SK-N-SH treated with all-trans-retinoic acid at 6 μM for 48 hours (cell line): ENCODE results near the gene PPP1R12B.
A peak's percentile ranks its signal among the peaks of the same experiment; 100 is the strongest.

Experiments
- ATAC-seq: fragments of 200-7000 bp; cut with Tn5 transposase; 3 replicates; pipeline ENCODE4 v1.9.1; 2020; ENCODE audit warnings: mild to moderate bottlenecking, moderate library complexity
- ARNTL ChIP-seq: fragments of 450-650 bp; formaldehyde crosslinking; IDR thresholded peaks from 2 replicates; pipeline ENCODE4 v1.5.0; 2020; ENCODE audit warnings: low read depth, mild to moderate bottlenecking, moderate library complexity, borderline replicate concordance
- CSDC2 ChIP-seq: fragments of 250-450 bp; sonication (Bioruptor Pico); IDR thresholded peaks from 2 replicates; pipeline ENCODE4 v1.5.0; 2020; ENCODE audit warnings: mild to moderate bottlenecking, moderate library complexity
- CSRNP3 ChIP-seq: fragments of 250-450 bp; sonication (Bioruptor Pico); IDR thresholded peaks from 2 replicates; pipeline ENCODE4 v1.5.1; 2021; ENCODE audit warnings: mild to moderate bottlenecking, moderate library complexity
- ESRRG ChIP-seq: fragments of 250-450 bp; sonication (Bioruptor Pico); IDR thresholded peaks from 2 replicates; pipeline ENCODE4 v1.6.1; 2021; ENCODE audit warnings: mild to moderate bottlenecking
- GLIS3 ChIP-seq: fragments of 250-450 bp; sonication (Bioruptor Pico); IDR thresholded peaks from 2 replicates; pipeline ENCODE4 v1.5.0; 2020; ENCODE audit warnings: mild to moderate bottlenecking, moderate library complexity
- ISL1 ChIP-seq: fragments of 250-450 bp; sonication (Bioruptor Pico); IDR thresholded peaks from 2 replicates; pipeline ENCODE4 v2.1.2; 2022; ENCODE audit warnings: mild to moderate bottlenecking, moderate library complexity
- OSR1 ChIP-seq: fragments of 250-450 bp; sonication (Bioruptor Pico); IDR thresholded peaks from 2 replicates; pipeline ENCODE4 v1.8.0; 2022; ENCODE audit warnings: moderate library complexity, mild to moderate bottlenecking, inconsistent platforms
- PATZ1 ChIP-seq: fragments of 250-450 bp; sonication (Bioruptor Pico); IDR thresholded peaks from 2 replicates; pipeline ENCODE4 v1.8.0; 2020; ENCODE audit warnings: mild to moderate bottlenecking, moderate library complexity, borderline replicate concordance
- RARB ChIP-seq: fragments of 250-450 bp; sonication (Bioruptor Pico); IDR thresholded peaks from 2 replicates; pipeline ENCODE4 v1.8.0; 2021; ENCODE audit warnings: mild to moderate bottlenecking, moderate library complexity
- SNAI2 ChIP-seq: fragments of 250-450 bp; sonication (Bioruptor Pico); IDR thresholded peaks from 2 replicates; pipeline ENCODE4 v1.5.0; 2020; ENCODE audit warnings: mild to moderate bottlenecking, moderate library complexity
- TCF4 ChIP-seq: fragments of 250-450 bp; sonication (Bioruptor Pico); IDR thresholded peaks from 2 replicates; pipeline ENCODE4 v1.8.0; 2021; ENCODE audit warnings: mild to moderate bottlenecking, moderate library complexity, borderline replicate concordance
- TOX ChIP-seq: fragments of 250-450 bp; sonication (Bioruptor Pico); IDR thresholded peaks from 2 replicates; pipeline ENCODE4 v1.8.0; 2021; ENCODE audit warnings: mild to moderate bottlenecking, moderate library complexity, borderline replicate concordance
- ZC3H10 ChIP-seq: fragments of 250-450 bp; sonication (Bioruptor Pico); IDR thresholded peaks from 2 replicates; pipeline ENCODE4 v1.5.1; 2021; ENCODE audit warnings: mild to moderate bottlenecking, moderate library complexity
- ZFP3 ChIP-seq: fragments of 250-450 bp; sonication (Bioruptor Pico); IDR thresholded peaks from 2 replicates; pipeline ENCODE4 v1.5.0; 2020; ENCODE audit warnings: mild to moderate bottlenecking, moderate library complexity
- ZFP30 ChIP-seq: fragments of 450-650 bp; formaldehyde crosslinking; IDR thresholded peaks from 2 replicates; pipeline ENCODE4 v1.5.0; 2022; ENCODE audit warnings: mild to moderate bottlenecking, moderate library complexity
- ZNF565 ChIP-seq: fragments of 450-650 bp; formaldehyde crosslinking; conservative IDR thresholded peaks from 2 replicates; pipeline ENCODE4 v1.5.0; 2020; ENCODE audit warnings: low read depth, mild to moderate bottlenecking, moderate library complexity
- ZNF70 ChIP-seq: fragments of 450-650 bp; formaldehyde crosslinking; IDR thresholded peaks from 2 replicates; pipeline ENCODE4 v1.5.0; 2020; ENCODE audit warnings: mild to moderate bottlenecking, moderate library complexity
- ZNF8 ChIP-seq: fragments of 450-650 bp; formaldehyde crosslinking; IDR thresholded peaks from 2 replicates; pipeline ENCODE4 v1.5.0; 2020; ENCODE audit warnings: mild to moderate bottlenecking, moderate library complexity
- TF ChIP-seq, protein P1 (sequence below): fragments of 250-450 bp; sonication (Bioruptor Pico); IDR thresholded peaks from 2 replicates; pipeline ENCODE4 v1.5.0; 2020; ENCODE audit warnings: mild to moderate bottlenecking, moderate library complexity
- TF ChIP-seq, protein P2 (sequence below): fragments of 250-450 bp; sonication (Bioruptor Pico); IDR thresholded peaks from 2 replicates; pipeline ENCODE4 v1.5.1; 2020; ENCODE audit warnings: low read depth, mild to moderate bottlenecking, moderate library complexity
- TF ChIP-seq, protein P3 (sequence below): fragments of 250-450 bp; sonication (Bioruptor Pico); IDR thresholded peaks from 2 replicates; pipeline ENCODE4 v1.8.0; 2021; ENCODE audit warnings: low read depth, mild to moderate bottlenecking, moderate library complexity, borderline replicate concordance

The PPP1R12B gene

DNA sequence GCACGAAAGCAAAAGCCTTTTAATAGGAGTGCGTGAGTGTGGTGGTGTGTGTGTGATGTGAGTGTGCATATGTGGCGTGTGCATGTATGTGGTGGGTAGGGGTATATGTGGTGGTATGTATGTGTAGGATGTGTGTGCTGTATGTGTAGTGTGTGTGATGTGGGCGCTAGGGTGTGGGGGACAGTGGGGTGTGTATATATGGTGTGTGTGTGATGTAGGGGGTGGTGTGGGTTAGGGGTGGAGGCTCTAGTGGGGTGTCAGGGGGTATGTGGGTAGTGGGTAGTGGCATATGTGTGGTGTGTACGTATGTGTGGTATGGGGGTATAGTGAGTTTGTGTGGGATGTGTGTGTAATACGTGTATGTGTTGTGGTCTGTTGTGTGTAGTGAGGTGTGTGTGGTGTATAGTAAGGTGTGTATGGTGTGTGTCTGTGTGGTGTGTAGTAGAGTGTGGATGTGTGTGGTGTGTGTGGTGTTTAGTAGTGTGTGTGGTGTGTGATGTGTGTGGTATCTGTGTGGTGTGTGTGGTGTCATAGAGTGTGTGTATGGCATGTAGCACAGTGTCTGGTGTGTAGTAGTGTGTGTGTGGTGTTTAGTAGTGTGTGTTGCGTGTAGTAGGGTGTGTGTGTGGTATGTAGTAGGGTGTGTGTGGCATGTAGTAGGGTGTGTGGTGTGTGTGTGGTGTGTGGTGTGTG lies 275.7 kb downstream of the PPP1R12B start:
- TF ChIP-seq ZC3H10 (no peak), ZNF565 (CRISPR knock-in tag) (no peak), SNAI2 (CRISPR knock-in tag) (no peak), ISL1 (CRISPR knock-in tag) (no peak), CSDC2 (CRISPR knock-in tag) (no peak), RARB (CRISPR knock-in tag) (no peak), ZNF8 (CRISPR knock-in tag) (no peak), GLIS3 (no peak), ZFP30 (CRISPR knock-in tag) (no peak), ARNTL (CRISPR knock-in tag) (no peak), PATZ1 (no peak), TCF4 (no peak), CSRNP3 (CRISPR knock-in tag) (no peak), ZNF70 (CRISPR knock-in tag) (no peak), TOX (no peak), OSR1 (CRISPR knock-in tag) (no peak), ESRRG (CRISPR knock-in tag) (no peak)
- TF ChIP-seq, protein P1, sequence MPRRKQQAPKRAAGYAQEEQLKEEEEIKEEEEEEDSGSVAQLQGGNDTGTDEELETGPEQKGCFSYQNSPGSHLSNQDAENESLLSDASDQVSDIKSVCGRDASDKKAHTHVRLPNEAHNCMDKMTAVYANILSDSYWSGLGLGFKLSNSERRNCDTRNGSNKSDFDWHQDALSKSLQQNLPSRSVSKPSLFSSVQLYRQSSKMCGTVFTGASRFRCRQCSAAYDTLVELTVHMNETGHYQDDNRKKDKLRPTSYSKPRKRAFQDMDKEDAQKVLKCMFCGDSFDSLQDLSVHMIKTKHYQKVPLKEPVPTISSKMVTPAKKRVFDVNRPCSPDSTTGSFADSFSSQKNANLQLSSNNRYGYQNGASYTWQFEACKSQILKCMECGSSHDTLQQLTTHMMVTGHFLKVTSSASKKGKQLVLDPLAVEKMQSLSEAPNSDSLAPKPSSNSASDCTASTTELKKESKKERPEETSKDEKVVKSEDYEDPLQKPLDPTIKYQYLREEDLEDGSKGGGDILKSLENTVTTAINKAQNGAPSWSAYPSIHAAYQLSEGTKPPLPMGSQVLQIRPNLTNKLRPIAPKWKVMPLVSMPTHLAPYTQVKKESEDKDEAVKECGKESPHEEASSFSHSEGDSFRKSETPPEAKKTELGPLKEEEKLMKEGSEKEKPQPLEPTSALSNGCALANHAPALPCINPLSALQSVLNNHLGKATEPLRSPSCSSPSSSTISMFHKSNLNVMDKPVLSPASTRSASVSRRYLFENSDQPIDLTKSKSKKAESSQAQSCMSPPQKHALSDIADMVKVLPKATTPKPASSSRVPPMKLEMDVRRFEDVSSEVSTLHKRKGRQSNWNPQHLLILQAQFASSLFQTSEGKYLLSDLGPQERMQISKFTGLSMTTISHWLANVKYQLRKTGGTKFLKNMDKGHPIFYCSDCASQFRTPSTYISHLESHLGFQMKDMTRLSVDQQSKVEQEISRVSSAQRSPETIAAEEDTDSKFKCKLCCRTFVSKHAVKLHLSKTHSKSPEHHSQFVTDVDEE (CRISPR knock-in tag), result no peak
- TF ChIP-seq, protein P2, sequence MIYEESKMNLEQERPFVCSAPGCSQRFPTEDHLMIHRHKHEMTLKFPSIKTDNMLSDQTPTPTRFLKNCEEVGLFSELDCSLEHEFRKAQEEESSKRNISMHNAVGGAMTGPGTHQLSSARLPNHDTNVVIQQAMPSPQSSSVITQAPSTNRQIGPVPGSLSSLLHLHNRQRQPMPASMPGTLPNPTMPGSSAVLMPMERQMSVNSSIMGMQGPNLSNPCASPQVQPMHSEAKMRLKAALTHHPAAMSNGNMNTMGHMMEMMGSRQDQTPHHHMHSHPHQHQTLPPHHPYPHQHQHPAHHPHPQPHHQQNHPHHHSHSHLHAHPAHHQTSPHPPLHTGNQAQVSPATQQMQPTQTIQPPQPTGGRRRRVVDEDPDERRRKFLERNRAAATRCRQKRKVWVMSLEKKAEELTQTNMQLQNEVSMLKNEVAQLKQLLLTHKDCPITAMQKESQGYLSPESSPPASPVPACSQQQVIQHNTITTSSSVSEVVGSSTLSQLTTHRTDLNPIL, result no peak

DNA sequence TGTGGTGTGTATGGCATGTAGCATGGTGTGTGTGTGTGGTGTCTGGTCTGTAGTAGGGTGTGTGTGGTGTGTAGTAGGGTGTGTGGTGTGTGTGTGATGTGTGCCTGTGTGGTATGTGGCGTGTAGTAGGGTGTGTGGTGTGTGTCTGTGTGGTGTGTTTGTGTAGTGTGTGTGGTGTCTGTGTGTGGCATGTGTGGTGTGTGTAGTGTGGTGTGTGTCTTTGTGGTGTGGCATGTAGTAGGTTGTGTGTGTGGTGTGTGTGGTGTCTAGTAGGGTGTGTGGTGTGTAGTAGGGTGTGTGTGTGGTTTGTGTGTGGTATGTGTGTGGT lies 276.2 kb downstream of the PPP1R12B start:
- TF ChIP-seq RARB (CRISPR knock-in tag), result no peak
- no peak for TF ChIP-seq OSR1 (CRISPR knock-in tag)
- no peak for TF ChIP-seq TCF4
- no peak for TF ChIP-seq ZFP3 (CRISPR knock-in tag)
- no peak for ATAC-seq

More for the DNA sequence above, 275.7 kb downstream of the PPP1R12B start:
- no peak for ATAC-seq

GRCh38 chr1:202625416-202626360 lies 277.2 kb downstream of the PPP1R12B start:
- peak; percentile 95 for ATAC-seq
- TF ChIP-seq TCF4, result no peak
- no peak for TF ChIP-seq ZNF565 (CRISPR knock-in tag)
- no peak for TF ChIP-seq CSDC2 (CRISPR knock-in tag)
- no peak for TF ChIP-seq OSR1 (CRISPR knock-in tag)
- no peak for TF ChIP-seq TOX
- TF ChIP-seq CSRNP3 (CRISPR knock-in tag), result no peak
- TF ChIP-seq SNAI2 (CRISPR knock-in tag), result no peak
- no peak for TF ChIP-seq ZC3H10
- TF ChIP-seq PATZ1, result no peak
- TF ChIP-seq, protein P3, sequence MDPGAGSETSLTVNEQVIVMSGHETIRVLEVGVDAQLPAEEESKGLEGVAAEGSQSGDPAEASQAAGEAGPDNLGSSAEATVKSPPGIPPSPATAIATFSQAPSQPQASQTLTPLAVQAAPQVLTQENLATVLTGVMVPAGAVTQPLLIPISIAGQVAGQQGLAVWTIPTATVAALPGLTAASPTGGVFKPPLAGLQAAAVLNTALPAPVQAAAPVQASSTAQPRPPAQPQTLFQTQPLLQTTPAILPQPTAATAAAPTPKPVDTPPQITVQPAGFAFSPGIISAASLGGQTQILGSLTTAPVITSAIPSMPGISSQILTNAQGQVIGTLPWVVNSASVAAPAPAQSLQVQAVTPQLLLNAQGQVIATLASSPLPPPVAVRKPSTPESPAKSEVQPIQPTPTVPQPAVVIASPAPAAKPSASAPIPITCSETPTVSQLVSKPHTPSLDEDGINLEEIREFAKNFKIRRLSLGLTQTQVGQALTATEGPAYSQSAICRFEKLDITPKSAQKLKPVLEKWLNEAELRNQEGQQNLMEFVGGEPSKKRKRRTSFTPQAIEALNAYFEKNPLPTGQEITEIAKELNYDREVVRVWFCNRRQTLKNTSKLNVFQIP (CRISPR knock-in tag), result no peak
